Thyroid gland (tissue), 4 donors: ENCODE data around the gene MAN2C1. TPM values are rescaled to one million over a fixed set of nuclear protein-coding genes. Genes with fewer than 3 reads are reported as not detected.

Experiments used
- DNase-seq, 2 donors: peaks; one replicate each; pipeline ENCODE4 v3.0.0-alpha.2; 2019
- H3K27ac ChIP-seq, 3 donors: fragments of 200-600 bp; sonication (generic); 1 replicate in 2 of 3; 2 replicates in 1 of 3; pipeline ENCODE4 v1.5.1; 2016 to 2019; ENCODE audit warnings: mild to moderate bottlenecking in 1 of 3, moderate library complexity in 1 of 3
- H3K27me3 ChIP-seq: fragments of 200-600 bp; sonication (generic); one replicate; pipeline ENCODE4 v1.5.1; 2019
- H3K36me3 ChIP-seq, 2 donors: fragments of 200-600 bp; sonication (generic); one replicate each; pipeline ENCODE4 v1.5.1; 2016 to 2019
- H3K4me1 ChIP-seq, 2 donors: fragments of 200-600 bp; sonication (generic); one replicate each; pipeline ENCODE4 v1.5.1; 2017 to 2019
- H3K4me3 ChIP-seq, 3 donors: fragments of 200-600 bp; sonication (generic); replicated peaks in 1 of 3; 1 replicate in 2 of 3; 2 replicates in 1 of 3; pipeline ENCODE4 v1.5.1; 2016; ENCODE audit warnings: mild to moderate bottlenecking in 1 of 3
- H3K9me3 ChIP-seq: fragments of 200-600 bp; sonication (generic); one replicate; pipeline ENCODE4 v1.5.1; 2017
- CTCF ChIP-seq, 6 experiments: fragments of 200-600 bp in 3 of 6; fragments of 450-650 bp in 3 of 6; sonication (generic) in 3 of 6; IDR thresholded peaks; one replicate each; pipeline ENCODE4 v1.5.1; 2016 to 2019; ENCODE audit warnings: antibody characterized with exemption in 6 of 6, mild to moderate bottlenecking in 2 of 6, inconsistent platforms in 1 of 6, moderate library complexity in 1 of 6
- POLR2A ChIP-seq, 2 donors: fragments of 450-650 bp; IDR thresholded peaks; one replicate each; pipeline ENCODE4 v1.6.1; 2017; ENCODE audit warnings: antibody characterized with exemption in 2 of 2, mild to moderate bottlenecking in 2 of 2, moderate library complexity in 1 of 2
- WGBS, 2 donors: methylation state at CpG; one replicate each; pipeline ENCODE4 v1.1.5; 2017; 5-methylcytosine and 5-hydroxymethylcytosine counted together
- intact Hi-C: fragments of 100-400 bp; cut with DNase I; formaldehyde crosslinking; loops from one replicate; pipeline ENCODE4 v1.15.1; 2023
- microRNA counts, 2 donors: library from miRNA; unstranded; fragments of <30 nt; microRNA quantifications; one replicate each; lab custom pipeline; 2016 to 2017
- microRNA-seq: library from miRNA; unstranded; fragments of <30 nt; microRNA quantifications from one replicate; pipeline ENCODE4, GENCODE V29; 2016
- total RNA-seq, 4 donors: library from RNA; depleted of rRNA; stranded (reverse); fragments of >200 nt; gene quantifications; one replicate each; pipeline ENCODE4 v1.2.3, GENCODE V29; 2016

The MAN2C1 gene
- total RNA-seq, 4 donors from 2014 or later, result 200 to 357 (median 226) TPM

DNA sequence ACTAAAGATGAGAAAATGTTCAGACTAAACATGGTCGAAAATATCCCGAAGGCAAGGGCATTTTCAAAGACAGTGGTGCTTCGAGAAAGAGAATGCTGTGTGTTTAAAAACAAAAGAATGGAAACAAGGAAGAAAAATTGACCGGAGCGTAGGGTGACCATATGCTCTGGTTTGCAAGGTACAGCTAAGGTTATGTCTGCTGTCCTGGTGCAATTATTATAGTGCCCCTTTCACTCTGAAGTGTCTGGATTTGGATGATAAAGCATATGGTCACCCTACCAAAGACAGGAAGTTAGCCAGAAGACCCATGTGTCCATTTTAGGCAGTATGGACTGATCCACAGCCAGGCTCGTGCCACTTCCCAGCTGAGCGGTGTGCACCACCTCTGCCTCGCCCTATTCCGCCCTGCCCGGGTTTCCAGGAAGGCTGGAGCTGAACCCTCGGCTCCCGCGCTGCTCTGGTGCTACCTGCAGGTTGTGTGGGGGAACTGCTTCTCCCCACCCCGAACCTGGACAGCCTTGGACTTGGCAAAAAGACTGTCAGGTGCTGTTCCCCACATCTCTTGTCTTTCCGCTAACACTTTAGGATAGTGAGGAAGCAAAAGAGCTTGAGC, 60.5 kb downstream of the MAN2C1 start:
- peak in 2 of 6 experiments; percentile 13 to 31 for TF ChIP-seq CTCF (IDR thresholded peaks at IDR 0.05)
- no peak for TF ChIP-seq POLR2A (IDR thresholded peaks at IDR 0.05)
- no peak overlapping the region for H3K27ac ChIP-seq
- H3K4me1 ChIP-seq, result no peaks in the 10 kb centered on the region
- DNase-seq, result peak; percentile 15 to 21
- WGBS, 2 donors, result 34 to 51% methylated on average over 10 to 15 of the region's 15 CpGs
- intact Hi-C loops, result no loop called here
- no peaks in the 10 kb centered on the region for H3K27me3 ChIP-seq
- H3K4me3 ChIP-seq, result no peak overlapping the region
- no peaks in the 10 kb centered on the region for H3K36me3 ChIP-seq
- no peaks in the 10 kb centered on the region for H3K9me3 ChIP-seq

GRCh38 chr15:75306188-75306587, 62.2 kb downstream of the MAN2C1 start:
- H3K27me3 ChIP-seq, result no peaks in the 10 kb centered on the region
- TF ChIP-seq CTCF (IDR thresholded peaks at IDR 0.05) (no peak), POLR2A (IDR thresholded peaks at IDR 0.05) (no peak)
- 68 to 82% methylated on average over 3 of the region's 3 CpGs for WGBS, 2 donors
- H3K4me3 ChIP-seq, result no peak overlapping the region
- no peaks in the 10 kb centered on the region for H3K36me3 ChIP-seq
- H3K27ac ChIP-seq, result no peak overlapping the region
- no peaks in the 10 kb centered on the region for H3K4me1 ChIP-seq
- intact Hi-C loops, result no loop called here
- no peaks in the 10 kb centered on the region for H3K9me3 ChIP-seq
- no peak for DNase-seq

MicroRNAs encoded within 50 kb of the gene (microRNA counts, 767-probe panel; counts per million panel counts)
- microRNA hsa-miR-631 (lab: Ali Mortazavi, UCI), result 0 counts per million in 2 donors

Small RNA genes lying within 50 kb of the gene (microRNA-seq; reads per million reads assigned to microRNA genes)
- not detected for gene MIR631

Other genes with a start within 250 kb of the MAN2C1 start
- 10 to 100 TPM; 10.6 to 18.3 (median 16.7) TPM for gene C15orf39, start 166.7 kb downstream of the MAN2C1 start, total RNA-seq
- gene GOLGA6C, start 110.3 kb downstream of the MAN2C1 start, total RNA-seq, result not detected
- gene GOLGA6D, start 85.8 kb downstream of the MAN2C1 start, total RNA-seq, result not detected
- gene COMMD4, start 32.5 kb downstream of the MAN2C1 start, total RNA-seq, result 10 to 100 TPM; 58.1 to 83.6 (median 61.1) TPM
- 10 to 100 TPM; 25.2 to 71.9 (median 48.8) TPM for gene NEIL1, start 21.6 kb downstream of the MAN2C1 start, total RNA-seq
- 100 to 1,000 TPM in 1 of 4 donors, 10 to 100 TPM in 3; 51.4 to 146 (median 84.2) TPM for gene SIN3A, start 83.1 kb upstream of the MAN2C1 start, total RNA-seq
- gene PTPN9, start 210.7 kb upstream of the MAN2C1 start, total RNA-seq, result 10 to 100 TPM; 66.4 to 83.5 (median 73.6) TPM